Mesothelial cell of epicardium (in vitro differentiated cells): Measurements from ENCODE around the gene UBE3A. TPM values are rescaled to one million over a fixed set of nuclear protein-coding genes. Genes with fewer than 3 reads are reported as not detected.
A peak's percentile ranks its signal among the peaks of the same experiment; 100 is the strongest.

Experiments used
- DNase-seq, 2 experiments: peaks; one replicate each; pipeline ENCODE4 v3.0.0; 2021; ENCODE audit warnings: low spot score in 2 of 2; ENCODE audit not compliant: unreplicated experiment in 2 of 2
- H3K27ac Mint-ChIP-seq: 2 replicates; pipeline ENCODE4 v1.8.0; 2021; ENCODE audit warnings: mixed read lengths
- H3K27me3 Mint-ChIP-seq: 2 replicates; pipeline ENCODE4 v1.8.0; 2021; ENCODE audit warnings: low read depth, mixed read lengths
- H3K36me3 Mint-ChIP-seq: 2 replicates; pipeline ENCODE4 v1.8.0; 2021; ENCODE audit warnings: mixed read lengths
- H3K4me1 Mint-ChIP-seq: 2 replicates; pipeline ENCODE4 v1.8.0; 2021; ENCODE audit warnings: mixed read lengths
- H3K4me3 Mint-ChIP-seq: 2 replicates; pipeline ENCODE4 v1.8.0; 2021; ENCODE audit warnings: mild to moderate bottlenecking, moderate library complexity, mixed read lengths
- H3K9me3 Mint-ChIP-seq: 2 replicates; pipeline ENCODE4 v1.8.0; 2021; ENCODE audit warnings: mixed read lengths
- CTCF ChIP-seq: fragments of 200-600 bp; sonication (generic); IDR thresholded peaks from one replicate; pipeline ENCODE4 v1.5.0; 2021; ENCODE audit warnings: antibody characterized with exemption; ENCODE audit not compliant: unreplicated experiment
- total RNA-seq: library from RNA; stranded (reverse); gene quantifications from 3 replicates; pipeline ENCODE4 v1.2.1, GENCODE V29; 2021

The UBE3A gene
- total RNA-seq, 1 donor from 2014 or later: 138 TPM

DNA sequence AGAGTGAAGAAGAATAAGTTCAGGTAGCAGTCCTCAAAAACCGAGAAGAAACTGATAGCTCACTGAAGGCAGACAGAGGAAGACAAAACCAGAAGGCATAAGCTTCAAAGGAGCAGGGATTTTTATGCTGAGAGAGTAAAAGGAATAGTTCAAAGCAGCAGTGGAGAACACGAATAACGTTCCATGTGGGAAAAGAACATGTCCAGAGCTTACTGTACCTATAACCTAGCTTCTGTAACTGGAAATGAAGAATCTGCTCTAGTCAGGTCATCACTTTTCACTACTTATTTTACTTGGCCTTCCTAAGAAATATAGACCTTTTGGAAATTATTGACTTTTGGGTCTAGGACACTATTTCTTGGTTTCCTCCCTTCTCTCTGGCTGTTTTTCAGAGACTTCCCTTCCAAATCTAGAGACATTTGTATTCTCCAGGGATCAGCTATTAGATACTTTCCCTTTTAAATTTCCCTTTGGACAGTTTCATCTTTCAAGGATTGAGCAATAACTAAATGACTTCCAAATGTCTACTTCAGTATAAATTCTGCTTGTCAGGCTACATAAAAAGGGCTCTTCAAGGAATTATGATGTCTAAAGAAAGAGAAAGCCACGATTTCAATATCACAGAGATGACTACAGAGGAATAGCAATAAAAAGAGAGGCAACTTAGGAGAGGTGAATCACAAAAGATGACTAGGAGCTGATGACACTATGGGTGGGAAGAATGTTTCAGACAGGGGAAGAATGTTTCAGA, 46.7 kb downstream of the UBE3A start:
- no peak overlapping the region for H3K27ac Mint-ChIP-seq
- no peaks in the 10 kb centered on the region for H3K4me1 Mint-ChIP-seq
- no peaks in the 10 kb centered on the region for H3K27me3 Mint-ChIP-seq
- H3K36me3 Mint-ChIP-seq: peaks cover 34% of the 10 kb centered on the region
- no peak for DNase-seq
- H3K4me3 Mint-ChIP-seq: no peak overlapping the region
- TF ChIP-seq CTCF: no peak
- H3K9me3 Mint-ChIP-seq: peaks cover 26% of the 10 kb centered on the region

DNA sequence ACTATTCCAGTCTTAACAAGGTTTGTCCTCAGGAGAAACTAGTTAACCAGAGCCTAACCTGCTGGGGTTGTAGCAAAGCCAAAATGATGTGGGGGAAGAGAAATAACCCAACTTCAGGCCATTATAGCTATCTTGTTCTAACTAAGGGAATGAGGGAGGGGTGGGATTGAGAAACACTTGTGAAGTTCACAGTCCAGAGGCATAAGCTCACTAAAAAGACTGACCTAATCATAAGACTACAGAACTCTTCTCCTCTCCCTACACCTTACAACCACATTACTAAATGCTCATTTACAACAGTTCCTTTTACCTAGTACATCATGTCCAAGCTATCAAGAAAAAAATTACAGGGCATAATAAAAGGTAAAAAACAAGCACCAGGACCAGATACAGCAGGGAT, 52.8 kb downstream of the UBE3A start:
- no peaks in the 10 kb centered on the region for H3K27me3 Mint-ChIP-seq
- peaks cover 4% of the 10 kb centered on the region for H3K4me1 Mint-ChIP-seq
- TF ChIP-seq CTCF: no peak
- no peak overlapping the region for H3K27ac Mint-ChIP-seq
- peaks cover 76% of the 10 kb centered on the region for H3K36me3 Mint-ChIP-seq
- no peak overlapping the region for H3K4me3 Mint-ChIP-seq
- no peak for DNase-seq
- peaks cover 59% of the 10 kb centered on the region for H3K9me3 Mint-ChIP-seq

DNA sequence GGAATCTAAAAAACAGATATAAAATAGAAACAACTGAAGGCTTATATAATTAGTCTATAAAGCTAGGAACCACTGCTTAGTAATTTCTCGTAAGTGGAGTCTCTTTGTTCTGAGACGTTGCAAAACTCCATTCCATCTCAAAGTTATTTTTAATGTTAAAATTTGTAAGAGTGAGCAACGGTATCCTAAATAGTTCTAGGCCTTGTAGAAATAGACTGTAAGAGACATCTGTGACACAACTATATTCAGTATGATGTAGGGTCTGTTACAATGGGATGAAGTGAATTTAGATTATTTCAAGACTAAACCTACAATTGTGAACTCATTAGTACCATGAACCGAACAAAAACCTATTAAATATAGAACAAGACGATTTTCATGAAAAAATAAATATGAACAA, 57.2 kb downstream of the UBE3A start:
- no peaks in the 10 kb centered on the region for H3K27me3 Mint-ChIP-seq
- DNase-seq: no peak
- no peak overlapping the region for H3K27ac Mint-ChIP-seq
- peaks cover 10% of the 10 kb centered on the region for H3K4me1 Mint-ChIP-seq
- H3K4me3 Mint-ChIP-seq: no peak overlapping the region
- no peak for TF ChIP-seq CTCF
- peaks cover 32% of the 10 kb centered on the region for H3K9me3 Mint-ChIP-seq
- H3K36me3 Mint-ChIP-seq: peaks cover 49% of the 10 kb centered on the region

- Mint-ChIP-seq H3K27ac (no peak overlapping the region), H3K9me3 (peaks cover 7% of the 10 kb centered on the region), H3K27me3 (no peaks in the 10 kb centered on the region), H3K4me1 (peaks cover 18% of the 10 kb centered on the region), H3K36me3 (peaks cover 35% of the 10 kb centered on the region), H3K4me3 (no peak overlapping the region)
- TF ChIP-seq CTCF: no peak
- DNase-seq: no peak
Observed at GRCh38 chr15:25378501-25378901, 60.3 kb downstream of the UBE3A start.

DNA sequence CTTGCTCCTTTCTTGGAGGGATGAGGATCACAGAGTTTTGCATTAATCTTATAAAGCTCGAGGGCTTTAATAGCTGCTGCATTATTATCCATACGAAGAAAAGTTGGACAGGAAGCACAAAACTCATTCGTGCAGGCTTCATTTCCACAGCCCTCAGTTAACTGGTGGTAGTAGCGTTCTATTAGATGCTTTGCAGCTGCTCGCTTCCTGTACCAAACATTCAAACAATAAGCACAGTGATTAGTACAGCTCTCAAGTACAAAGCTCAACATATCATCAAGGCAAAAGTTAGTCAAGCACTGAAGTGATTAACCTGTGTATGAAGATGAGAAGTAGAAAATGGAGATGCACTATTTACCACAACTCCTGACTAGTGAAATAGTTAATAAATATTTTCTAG, 63.3 kb downstream of the UBE3A start:
- peak overlapping the region; percentile 14 for H3K27ac Mint-ChIP-seq
- DNase-seq: no peak
- no peak overlapping the region for H3K4me3 Mint-ChIP-seq
- TF ChIP-seq CTCF: no peak
- H3K9me3 Mint-ChIP-seq: no peaks in the 10 kb centered on the region
- H3K36me3 Mint-ChIP-seq: peaks cover 45% of the 10 kb centered on the region
- no peaks in the 10 kb centered on the region for H3K27me3 Mint-ChIP-seq
- peaks cover 10% of the 10 kb centered on the region for H3K4me1 Mint-ChIP-seq
